Suppressor macrophage treated with lipopolysaccharide for 1 hour (primary cell): ENCODE measurements around the gene KLHDC4.
"Not testable (repeated sequence)": the region's sequence is repeated elsewhere in the genome, so short reads cannot be mapped to it uniquely, and the experiment has no call there.

Experiments used
- DNase-seq, 3 donors: peaks; one replicate each; pipeline ENCODE4 v3.0.0-alpha.2; 2020 to 2022

Gene KLHDC4

DNA sequence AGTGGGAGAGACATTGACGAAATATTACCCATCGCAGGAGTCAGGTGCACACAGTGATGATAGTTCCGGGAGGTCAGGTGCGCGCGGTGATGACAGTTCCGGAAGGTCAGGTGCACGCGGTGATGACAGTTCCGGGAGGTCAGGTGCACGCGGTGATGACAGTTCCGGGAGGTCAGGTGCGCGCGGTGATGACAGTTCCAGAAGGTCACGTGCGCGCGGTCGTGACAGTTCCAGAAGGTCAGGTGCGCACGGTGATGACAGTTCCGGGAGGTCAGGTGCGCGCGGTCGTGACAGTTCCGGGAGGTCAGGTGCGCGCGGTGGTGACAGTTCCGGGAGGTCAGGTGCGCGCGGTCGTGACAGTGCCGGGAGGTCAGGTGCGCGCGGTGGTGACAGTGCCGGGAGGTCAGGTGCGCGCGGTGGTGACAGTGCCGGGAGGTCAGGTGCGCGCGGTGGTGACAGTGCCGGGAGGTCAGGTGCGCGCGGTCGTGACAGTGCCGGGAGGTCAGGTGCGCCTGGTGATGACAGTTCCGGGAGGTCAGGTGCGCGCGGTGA is 84.7 kb downstream of the KLHDC4 start:
- DNase-seq, result not testable (repeated sequence)

DNA sequence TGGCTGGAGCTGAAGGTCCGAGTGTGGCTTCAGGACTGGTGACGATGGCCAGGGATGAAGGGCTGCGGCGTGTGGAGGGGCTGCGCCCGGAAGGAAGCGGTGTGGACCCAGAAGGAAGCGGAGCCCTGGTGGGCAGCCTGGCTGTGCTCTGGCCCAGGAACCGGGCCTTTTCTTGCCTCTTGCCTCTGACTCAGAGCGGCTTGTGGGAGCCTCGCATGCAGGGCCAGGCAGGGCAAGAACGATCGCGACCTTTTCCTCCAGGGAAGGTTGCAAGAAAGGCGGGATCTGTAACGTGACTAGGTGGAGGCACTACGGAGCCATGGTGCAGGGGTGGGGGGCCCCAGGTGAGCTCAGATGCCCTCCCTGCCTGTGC is 85.5 kb downstream of the KLHDC4 start:
- DNase-seq, result no peak

DNA sequence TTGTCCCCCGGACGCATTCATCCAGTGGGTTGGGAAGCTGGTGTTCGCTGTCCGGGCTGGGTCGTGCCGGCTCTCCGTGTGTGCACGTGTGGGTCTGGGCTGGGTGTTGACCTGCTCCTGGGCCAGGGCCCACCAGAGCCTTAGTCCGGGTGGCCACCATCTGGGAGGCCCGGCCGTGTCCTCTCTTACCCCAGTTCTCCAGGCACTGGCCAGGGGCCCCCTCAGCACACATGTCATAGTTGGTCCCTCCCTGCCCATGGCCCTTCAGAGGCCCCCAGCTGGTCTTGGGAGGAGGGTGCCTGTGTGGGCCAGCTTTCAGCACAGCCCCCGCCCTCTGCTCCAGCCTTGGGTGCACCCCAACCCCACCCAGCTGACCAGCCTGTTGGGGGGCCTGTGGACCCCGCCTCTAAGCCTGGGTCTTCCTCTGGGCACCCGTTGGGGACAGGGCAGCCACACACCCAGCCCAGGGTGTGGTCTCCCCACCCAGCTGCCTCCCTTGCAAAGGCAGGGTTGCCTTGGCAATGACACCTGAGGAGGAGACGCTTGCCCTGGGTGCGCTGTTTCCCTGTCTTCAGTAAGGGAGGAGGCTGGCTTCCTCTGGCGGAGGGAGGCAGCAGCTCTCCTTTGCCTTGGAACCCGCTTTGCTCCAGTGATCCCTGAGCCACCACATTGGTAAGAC is 86.1 kb downstream of the KLHDC4 start:
- no peak for DNase-seq

GRCh38 chr16:87678618-87679017 is 87.2 kb downstream of the KLHDC4 start:
- no peak for DNase-seq

- no peak for DNase-seq
These were observed 88.0 kb downstream of the KLHDC4 start for GRCh38 chr16:87677830-87678229.

GRCh38 chr16:87675111-87675719 is 90.6 kb downstream of the KLHDC4 start:
- no peak for DNase-seq

- peak; percentile 44 to 63 (median 59) for DNase-seq
These were observed 91.4 kb downstream of the KLHDC4 start for GRCh38 chr16:87674419-87674818.

GRCh38 chr16:87671715-87672270 is 94.0 kb downstream of the KLHDC4 start:
- no peak for DNase-seq

DNA sequence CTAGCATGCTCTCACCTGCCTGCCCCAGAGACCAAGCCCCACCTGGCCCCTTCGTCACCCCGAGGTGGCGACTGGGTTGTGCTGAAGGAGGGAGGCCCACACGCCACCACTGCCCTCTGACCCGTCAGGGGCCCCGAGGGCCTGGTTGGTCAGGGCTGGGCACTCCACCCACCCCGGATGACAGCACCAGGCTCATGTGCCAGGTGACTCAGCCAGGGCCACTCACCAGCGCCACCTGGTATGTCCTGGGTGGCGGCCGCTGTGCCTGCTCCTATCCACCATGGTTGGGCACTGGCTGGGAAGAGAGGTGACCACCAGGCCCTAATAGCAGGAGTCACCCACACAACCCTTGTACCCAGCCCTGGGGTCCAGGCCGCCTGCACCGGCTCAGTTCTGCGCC is 94.6 kb downstream of the KLHDC4 start:
- DNase-seq, result no peak

DNA sequence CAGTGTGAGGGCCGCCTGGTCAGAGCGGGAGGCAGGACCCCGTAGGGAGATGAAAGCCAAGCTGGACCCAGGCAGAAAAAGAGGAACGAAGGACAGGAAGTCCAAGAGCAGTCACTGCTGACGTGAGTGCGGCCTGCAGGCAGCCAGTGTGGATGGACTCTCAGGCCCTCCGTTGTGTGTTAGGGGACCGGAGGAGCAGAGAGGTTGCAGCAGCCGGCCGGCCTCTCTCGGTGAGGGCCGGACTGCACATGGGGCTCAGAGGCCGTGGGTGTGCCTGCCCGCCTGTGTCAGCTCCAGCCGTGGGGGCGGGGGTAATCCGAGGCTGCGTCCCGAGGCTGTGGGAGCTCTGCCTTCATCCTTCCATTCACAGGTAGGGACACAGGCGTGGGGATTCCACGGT is 96.1 kb downstream of the KLHDC4 start:
- peak in 2 of 3 donors; percentile 12 to 18 for DNase-seq

DNA sequence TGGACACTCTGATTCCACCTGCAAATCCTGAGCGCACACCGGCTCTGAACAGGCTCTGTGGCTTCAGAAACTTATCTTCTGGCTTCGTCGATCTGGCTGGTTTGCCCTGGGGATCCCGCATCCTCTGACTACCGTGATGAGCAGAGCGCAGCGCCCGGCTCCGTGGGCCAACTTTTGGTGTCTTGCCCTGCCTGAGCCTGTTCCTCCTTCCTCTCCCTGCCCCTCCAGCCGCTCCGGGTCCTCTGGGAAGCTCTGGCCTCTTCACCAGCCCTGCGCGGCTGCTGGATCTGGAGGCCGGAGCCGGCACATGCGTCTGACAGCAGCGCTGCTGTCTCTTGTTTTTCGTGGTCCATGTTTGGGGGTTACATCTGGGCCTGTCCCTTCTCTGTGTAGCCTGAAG is 97.8 kb downstream of the KLHDC4 start:
- no peak for DNase-seq

GRCh38 chr16:87667443-87667842 is 98.3 kb downstream of the KLHDC4 start:
- DNase-seq, result no peak

DNA sequence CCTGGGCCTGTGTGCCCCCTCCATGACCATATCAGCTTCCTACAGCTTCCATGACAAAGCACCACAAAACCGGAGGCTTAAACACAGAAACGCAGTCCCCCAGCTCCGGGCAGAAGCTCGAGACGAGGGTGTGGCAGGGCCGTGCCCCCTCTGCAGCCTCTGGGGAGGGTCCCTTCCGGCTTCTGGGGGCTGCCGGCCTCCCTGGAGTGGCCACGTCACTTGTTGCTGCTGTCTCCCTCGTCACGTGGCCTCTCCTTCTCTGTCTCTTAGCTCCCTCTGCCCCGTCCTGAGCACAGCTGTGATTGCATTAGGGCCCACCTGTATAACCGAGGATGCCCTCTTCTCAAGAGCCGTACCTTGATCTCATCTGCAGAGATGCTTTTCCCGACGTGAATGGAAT is 98.9 kb downstream of the KLHDC4 start:
- DNase-seq, result no peak

DNA sequence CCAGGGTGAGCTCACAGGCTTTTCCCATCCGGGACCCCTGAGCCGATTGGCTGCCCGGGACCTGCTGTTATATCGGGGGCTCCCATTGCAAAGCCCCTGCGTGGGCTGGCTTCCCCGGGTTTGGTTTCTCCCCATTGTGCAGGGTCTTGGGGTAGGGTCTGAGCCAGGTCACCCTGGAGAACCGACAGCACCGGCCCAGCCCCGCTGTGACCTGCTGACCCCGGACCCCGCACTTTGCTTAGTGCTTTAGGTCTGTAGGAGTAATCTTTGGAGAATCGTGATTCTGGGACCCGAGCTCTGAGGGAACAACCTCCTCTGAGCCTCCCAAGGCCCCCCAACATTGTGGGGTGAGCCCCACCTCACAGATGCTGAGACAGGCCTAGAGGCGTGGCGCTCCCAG is 100.6 kb downstream of the KLHDC4 start:
- no peak for DNase-seq

GRCh38 chr16:87664792-87665191 is 101.0 kb downstream of the KLHDC4 start:
- no peak for DNase-seq

- DNase-seq, result no peak
These were observed 103.3 kb downstream of the KLHDC4 start for GRCh38 chr16:87662254-87663204.

DNA sequence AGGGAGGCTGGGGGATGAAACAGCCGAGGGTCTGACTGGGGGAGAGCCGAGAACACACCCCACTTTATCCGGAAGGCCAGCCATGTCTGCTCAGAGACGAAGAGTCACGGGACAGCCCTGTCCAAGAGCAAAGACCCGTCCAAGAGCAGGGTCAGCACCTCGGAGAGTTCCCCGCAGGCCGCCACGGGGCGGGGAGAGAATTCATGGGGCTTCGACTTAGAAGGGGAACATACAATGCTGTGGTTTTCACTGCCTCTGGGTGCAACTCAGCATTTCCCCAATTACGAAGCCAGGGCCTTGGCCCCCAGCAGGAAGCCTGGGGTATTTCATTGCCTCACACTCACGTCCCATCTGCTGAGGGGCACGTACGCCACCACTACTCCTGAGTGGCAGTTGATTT is 104.2 kb downstream of the KLHDC4 start:
- peak; percentile 75 to 88 (median 87) for DNase-seq

GRCh38 chr16:87658564-87659225 is 107.1 kb downstream of the KLHDC4 start:
- DNase-seq, result no peak
